B cell (primary cell): ENCODE data around the gene RPL22.

Source experiments
- EZH2 ChIP-seq: IDR thresholded peaks from 2 replicates; pipeline ENCODE4 v1.6.1; 2012; ENCODE audit warnings: borderline replicate concordance, low read depth, mild to moderate bottlenecking, moderate library complexity, low read length; ENCODE audit not compliant: insufficient read depth, poor library complexity, severe bottlenecking
- TF ChIP-seq, protein P1 (sequence below): fragments of 200-600 bp; IDR thresholded peaks from one replicate; pipeline ENCODE4 v1.8.0; 2022; ENCODE audit warnings: antibody characterized with exemption, mild to moderate bottlenecking

GRCh38 chr1:6221210-6221784 is 21.9 kb upstream of the RPL22 start:
- no peak for TF ChIP-seq EZH2
- TF ChIP-seq, protein P1, sequence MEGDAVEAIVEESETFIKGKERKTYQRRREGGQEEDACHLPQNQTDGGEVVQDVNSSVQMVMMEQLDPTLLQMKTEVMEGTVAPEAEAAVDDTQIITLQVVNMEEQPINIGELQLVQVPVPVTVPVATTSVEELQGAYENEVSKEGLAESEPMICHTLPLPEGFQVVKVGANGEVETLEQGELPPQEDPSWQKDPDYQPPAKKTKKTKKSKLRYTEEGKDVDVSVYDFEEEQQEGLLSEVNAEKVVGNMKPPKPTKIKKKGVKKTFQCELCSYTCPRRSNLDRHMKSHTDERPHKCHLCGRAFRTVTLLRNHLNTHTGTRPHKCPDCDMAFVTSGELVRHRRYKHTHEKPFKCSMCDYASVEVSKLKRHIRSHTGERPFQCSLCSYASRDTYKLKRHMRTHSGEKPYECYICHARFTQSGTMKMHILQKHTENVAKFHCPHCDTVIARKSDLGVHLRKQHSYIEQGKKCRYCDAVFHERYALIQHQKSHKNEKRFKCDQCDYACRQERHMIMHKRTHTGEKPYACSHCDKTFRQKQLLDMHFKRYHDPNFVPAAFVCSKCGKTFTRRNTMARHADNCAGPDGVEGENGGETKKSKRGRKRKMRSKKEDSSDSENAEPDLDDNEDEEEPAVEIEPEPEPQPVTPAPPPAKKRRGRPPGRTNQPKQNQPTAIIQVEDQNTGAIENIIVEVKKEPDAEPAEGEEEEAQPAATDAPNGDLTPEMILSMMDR = no peak
